Measurements from ENCODE around the gene PRUNE2. TPM values are rescaled to one million over a fixed set of nuclear protein-coding genes. Genes with fewer than 3 reads are reported as not detected.
A peak's percentile ranks its signal among the peaks of the same experiment; 100 is the strongest.

The PRUNE2 gene
- total RNA-seq, 1 donor from 2014 or later: 8.7 TPM

DNA sequence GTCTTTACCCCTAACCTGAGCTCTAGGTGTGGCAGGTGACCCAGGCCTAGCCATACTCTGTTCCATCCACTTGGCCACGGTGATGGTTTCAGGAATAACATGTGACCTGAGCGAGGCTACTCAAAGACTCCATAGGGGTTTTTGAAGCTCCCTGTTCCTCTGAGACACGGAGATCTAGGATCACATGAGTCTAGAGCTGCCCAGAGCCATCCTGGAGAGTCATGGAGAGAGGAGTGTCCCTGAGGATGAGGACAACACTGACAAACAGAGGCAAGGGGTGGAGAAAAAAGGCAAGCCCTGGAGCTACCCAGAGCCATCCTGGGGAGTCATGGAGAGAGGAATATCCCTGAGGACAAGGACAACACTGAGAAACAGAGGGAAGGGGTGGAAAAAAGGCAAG, 171.2 kb downstream of the PRUNE2 start:
- no peak overlapping the region for H3K4me2 ChIP-seq (ENCODE audit: low read length)
- no peak overlapping the region for H3K4me3 ChIP-seq (ENCODE audit: insufficient read depth, low read depth, low read length)
- H4K20me1 ChIP-seq (ENCODE audit: insufficient read depth, low read length): no peaks in the 10 kb centered on the region
- Mint-ChIP-seq H3K27ac (ENCODE audit: unreplicated experiment) (no peak overlapping the region), H3K36me3 (ENCODE audit: low read depth, unreplicated experiment) (no peaks in the 10 kb centered on the region), H3K4me1 (ENCODE audit: low read depth, unreplicated experiment) (peaks cover 17% of the 10 kb centered on the region), H3K9me3 (ENCODE audit: unreplicated experiment) (no peaks in the 10 kb centered on the region), H3K27me3 (ENCODE audit: low read depth, unreplicated experiment) (peaks cover 3% of the 10 kb centered on the region), H3K4me3 (ENCODE audit: unreplicated experiment) (no peak overlapping the region)
- TF ChIP-seq, protein P1, sequence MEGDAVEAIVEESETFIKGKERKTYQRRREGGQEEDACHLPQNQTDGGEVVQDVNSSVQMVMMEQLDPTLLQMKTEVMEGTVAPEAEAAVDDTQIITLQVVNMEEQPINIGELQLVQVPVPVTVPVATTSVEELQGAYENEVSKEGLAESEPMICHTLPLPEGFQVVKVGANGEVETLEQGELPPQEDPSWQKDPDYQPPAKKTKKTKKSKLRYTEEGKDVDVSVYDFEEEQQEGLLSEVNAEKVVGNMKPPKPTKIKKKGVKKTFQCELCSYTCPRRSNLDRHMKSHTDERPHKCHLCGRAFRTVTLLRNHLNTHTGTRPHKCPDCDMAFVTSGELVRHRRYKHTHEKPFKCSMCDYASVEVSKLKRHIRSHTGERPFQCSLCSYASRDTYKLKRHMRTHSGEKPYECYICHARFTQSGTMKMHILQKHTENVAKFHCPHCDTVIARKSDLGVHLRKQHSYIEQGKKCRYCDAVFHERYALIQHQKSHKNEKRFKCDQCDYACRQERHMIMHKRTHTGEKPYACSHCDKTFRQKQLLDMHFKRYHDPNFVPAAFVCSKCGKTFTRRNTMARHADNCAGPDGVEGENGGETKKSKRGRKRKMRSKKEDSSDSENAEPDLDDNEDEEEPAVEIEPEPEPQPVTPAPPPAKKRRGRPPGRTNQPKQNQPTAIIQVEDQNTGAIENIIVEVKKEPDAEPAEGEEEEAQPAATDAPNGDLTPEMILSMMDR (IDR thresholded peaks at IDR 0.05; ENCODE audit: insufficient read depth, low read depth, low read length): no peak
- no peak for TF ChIP-seq EZH2 (IDR thresholded peaks at IDR 0.05; ENCODE audit: insufficient read depth, low read length)
- H3K36me3 ChIP-seq (ENCODE audit: insufficient read depth, low read length): no peaks in the 10 kb centered on the region
- H3K9me3 ChIP-seq (ENCODE audit: insufficient read depth, low read depth, low read length): no peaks in the 10 kb centered on the region
- FAIRE-seq (no peak), DNase-seq (ENCODE audit: low read depth) (no peak)
- H3K4me1 ChIP-seq (ENCODE audit: insufficient read depth, low read length): no peaks in the 10 kb centered on the region
- H3K27ac ChIP-seq (ENCODE audit: low read depth, low read length): no peak overlapping the region
- H3K9ac ChIP-seq (ENCODE audit: low read length): no peak overlapping the region
- H3K27me3 ChIP-seq (ENCODE audit: insufficient read depth, low read length): no peaks in the 10 kb centered on the region
- H3K79me2 ChIP-seq (ENCODE audit: insufficient read depth, low read length): no peaks in the 10 kb centered on the region
- no peak overlapping the region for H2AFZ ChIP-seq (ENCODE audit: low read depth, low read length)

DNA sequence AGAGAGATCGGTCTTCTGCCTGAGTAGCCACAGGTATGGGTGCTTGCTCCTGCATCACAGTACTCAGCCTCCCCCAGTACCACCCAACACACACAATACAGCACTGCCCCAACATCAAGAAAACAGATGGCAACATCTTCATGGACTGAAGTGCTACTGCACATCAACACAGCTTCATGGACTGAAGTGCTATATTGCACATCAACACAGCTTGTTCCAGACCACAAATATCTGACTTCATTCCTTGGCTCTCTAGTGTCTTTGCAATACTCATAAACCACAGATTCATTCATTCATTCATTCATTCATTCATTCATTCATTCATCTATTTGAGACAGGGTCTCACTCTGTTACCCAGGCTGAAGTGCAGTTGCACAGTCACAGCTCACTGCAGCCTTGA, 172.8 kb downstream of the PRUNE2 start:
- Histone ChIP-seq H3K27ac (ENCODE audit: low read depth, low read length) (no peak overlapping the region), H2AFZ (ENCODE audit: low read depth, low read length) (no peak overlapping the region), H3K36me3 (ENCODE audit: insufficient read depth, low read length) (no peaks in the 10 kb centered on the region), H3K9ac (ENCODE audit: low read length) (no peak overlapping the region), H3K4me2 (ENCODE audit: low read length) (no peak overlapping the region), H3K9me3 (ENCODE audit: insufficient read depth, low read depth, low read length) (no peaks in the 10 kb centered on the region), H3K27me3 (ENCODE audit: insufficient read depth, low read length) (no peaks in the 10 kb centered on the region), H3K4me1 (ENCODE audit: insufficient read depth, low read length) (no peaks in the 10 kb centered on the region), H3K4me3 (ENCODE audit: insufficient read depth, low read depth, low read length) (no peak overlapping the region), H4K20me1 (ENCODE audit: insufficient read depth, low read length) (no peaks in the 10 kb centered on the region), H3K79me2 (ENCODE audit: insufficient read depth, low read length) (no peaks in the 10 kb centered on the region)
- Mint-ChIP-seq H3K4me3 (ENCODE audit: unreplicated experiment) (no peak overlapping the region), H3K36me3 (ENCODE audit: low read depth, unreplicated experiment) (no peaks in the 10 kb centered on the region), H3K9me3 (ENCODE audit: unreplicated experiment) (no peaks in the 10 kb centered on the region), H3K27ac (ENCODE audit: unreplicated experiment) (peak overlapping the region; percentile 90), H3K27me3 (ENCODE audit: low read depth, unreplicated experiment) (no peaks in the 10 kb centered on the region), H3K4me1 (ENCODE audit: low read depth, unreplicated experiment) (peaks cover 17% of the 10 kb centered on the region)
- FAIRE-seq (no peak), DNase-seq (ENCODE audit: low read depth) (peak; percentile 30)
- TF ChIP-seq, protein P1 (IDR thresholded peaks at IDR 0.05; ENCODE audit: insufficient read depth, low read depth, low read length): no peak
- no peak for TF ChIP-seq EZH2 (IDR thresholded peaks at IDR 0.05; ENCODE audit: insufficient read depth, low read length)

DNA sequence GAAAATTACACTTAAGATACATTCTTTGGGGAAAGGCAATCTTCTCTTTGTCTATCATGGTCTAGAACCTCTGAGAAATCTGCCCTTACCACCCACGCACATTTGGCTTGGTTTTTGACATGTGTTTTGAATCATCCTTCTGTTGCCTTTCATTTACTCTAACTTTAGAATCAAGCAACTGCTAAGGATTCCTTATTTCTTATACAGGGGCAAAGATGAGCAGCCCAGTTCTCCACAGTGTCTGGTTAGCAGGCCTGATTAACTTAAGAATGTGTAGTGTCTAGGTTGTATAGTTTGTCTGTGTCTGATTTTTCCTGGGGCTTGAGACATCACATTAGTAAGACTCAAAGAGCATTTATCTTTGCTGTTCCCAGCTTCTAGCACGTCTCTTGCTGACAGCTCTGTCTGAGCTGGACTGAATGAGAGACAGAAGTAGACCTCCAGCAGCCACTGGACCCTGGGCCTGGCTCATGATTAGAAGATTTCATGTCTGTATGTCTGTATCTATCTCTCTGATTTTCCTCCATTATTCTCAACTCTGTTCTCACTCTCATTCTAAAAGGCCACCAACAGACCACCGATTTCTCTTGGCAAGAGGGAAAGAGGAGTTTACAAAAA, 173.5 kb downstream of the PRUNE2 start:
- Histone ChIP-seq H3K79me2 (ENCODE audit: insufficient read depth, low read length) (no peaks in the 10 kb centered on the region), H3K36me3 (ENCODE audit: insufficient read depth, low read length) (no peaks in the 10 kb centered on the region), H3K27ac (ENCODE audit: low read depth, low read length) (no peak overlapping the region), H3K4me2 (ENCODE audit: low read length) (no peak overlapping the region), H3K9ac (ENCODE audit: low read length) (no peak overlapping the region), H3K9me3 (ENCODE audit: insufficient read depth, low read depth, low read length) (no peaks in the 10 kb centered on the region), H3K4me1 (ENCODE audit: insufficient read depth, low read length) (no peaks in the 10 kb centered on the region), H3K27me3 (ENCODE audit: insufficient read depth, low read length) (no peaks in the 10 kb centered on the region), H4K20me1 (ENCODE audit: insufficient read depth, low read length) (no peaks in the 10 kb centered on the region), H2AFZ (ENCODE audit: low read depth, low read length) (no peak overlapping the region), H3K4me3 (ENCODE audit: insufficient read depth, low read depth, low read length) (no peak overlapping the region)
- Mint-ChIP-seq H3K36me3 (ENCODE audit: low read depth, unreplicated experiment) (no peaks in the 10 kb centered on the region), H3K27ac (ENCODE audit: unreplicated experiment) (peak overlapping the region; percentile 90), H3K27me3 (ENCODE audit: low read depth, unreplicated experiment) (no peaks in the 10 kb centered on the region), H3K9me3 (ENCODE audit: unreplicated experiment) (no peaks in the 10 kb centered on the region), H3K4me3 (ENCODE audit: unreplicated experiment) (peak overlapping the region; percentile 64), H3K4me1 (ENCODE audit: low read depth, unreplicated experiment) (peaks cover 17% of the 10 kb centered on the region)
- TF ChIP-seq EZH2 (IDR thresholded peaks at IDR 0.05; ENCODE audit: insufficient read depth, low read length): no peak
- TF ChIP-seq, protein P1 (IDR thresholded peaks at IDR 0.05; ENCODE audit: insufficient read depth, low read depth, low read length): no peak
- DNase-seq (ENCODE audit: low read depth) (peak; percentile 42), FAIRE-seq (no peak)
